CD4-positive, alpha-beta T cell treated with Interleukin-6 at 100 ng/mL for 8 hours (primary cell): ENCODE data around the gene EOGT.

Experiments used
- DNase-seq: peaks from one replicate; pipeline ENCODE4 v3.0.0-alpha.2; 2020; ENCODE audit warnings: mixed read lengths, low spot score

Gene EOGT

DNA sequence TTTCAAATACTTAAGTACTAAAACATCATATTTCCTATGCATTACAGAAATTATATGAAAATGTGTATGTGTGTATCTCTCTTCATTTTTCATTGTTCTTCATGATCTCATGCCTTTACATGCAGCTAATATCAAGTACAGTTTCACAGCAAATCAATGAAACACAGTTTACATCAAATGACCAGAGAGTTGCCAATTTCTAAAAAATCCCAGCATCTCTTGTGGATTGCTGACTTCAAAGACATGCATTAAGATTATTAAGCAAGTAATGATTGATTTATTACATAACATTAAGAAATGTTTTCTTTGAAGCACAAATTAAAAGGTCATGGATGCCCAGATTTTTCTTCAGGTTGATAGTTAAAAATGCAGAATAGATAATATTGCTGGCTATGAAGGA lies 50.1 kb downstream of the EOGT start:
- no peak for DNase-seq

DNA sequence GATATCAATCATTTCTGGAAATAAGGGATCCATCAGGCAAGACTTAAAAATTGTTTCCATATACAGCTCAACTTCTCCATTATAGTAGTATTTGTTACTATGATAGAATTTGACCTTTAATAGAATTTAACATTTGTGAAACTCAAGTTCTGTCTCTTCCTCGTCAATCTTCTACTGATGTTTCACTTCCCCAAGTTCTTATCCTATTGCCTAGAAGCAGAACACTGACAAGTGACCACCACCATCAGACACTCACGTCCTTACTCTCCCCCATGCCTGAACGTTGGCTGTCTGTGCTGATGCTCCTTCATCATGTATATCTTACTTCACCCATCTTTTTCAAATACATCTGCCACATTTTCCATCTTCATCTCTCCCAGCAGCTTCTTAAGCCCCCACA lies 54.6 kb downstream of the EOGT start:
- DNase-seq = no peak

DNA sequence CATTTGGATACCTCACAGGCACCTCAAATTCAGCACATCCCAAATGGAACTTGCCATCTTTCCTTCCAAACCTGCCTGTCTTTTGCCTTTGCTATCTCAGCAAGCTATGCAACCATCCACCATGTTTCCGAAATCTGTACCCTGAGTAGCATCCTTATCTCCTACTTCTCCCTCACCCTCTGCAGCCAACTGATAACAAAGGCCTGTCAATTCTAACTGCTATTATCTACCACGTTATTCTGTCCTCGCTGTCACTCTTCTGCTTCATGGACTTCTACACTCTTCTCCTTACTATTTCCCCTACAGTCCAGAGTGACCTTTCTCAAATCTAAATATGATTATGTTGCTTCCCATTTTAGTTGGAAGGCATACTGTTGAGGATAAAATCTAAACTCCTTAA lies 55.6 kb downstream of the EOGT start:
- DNase-seq = no peak

DNA sequence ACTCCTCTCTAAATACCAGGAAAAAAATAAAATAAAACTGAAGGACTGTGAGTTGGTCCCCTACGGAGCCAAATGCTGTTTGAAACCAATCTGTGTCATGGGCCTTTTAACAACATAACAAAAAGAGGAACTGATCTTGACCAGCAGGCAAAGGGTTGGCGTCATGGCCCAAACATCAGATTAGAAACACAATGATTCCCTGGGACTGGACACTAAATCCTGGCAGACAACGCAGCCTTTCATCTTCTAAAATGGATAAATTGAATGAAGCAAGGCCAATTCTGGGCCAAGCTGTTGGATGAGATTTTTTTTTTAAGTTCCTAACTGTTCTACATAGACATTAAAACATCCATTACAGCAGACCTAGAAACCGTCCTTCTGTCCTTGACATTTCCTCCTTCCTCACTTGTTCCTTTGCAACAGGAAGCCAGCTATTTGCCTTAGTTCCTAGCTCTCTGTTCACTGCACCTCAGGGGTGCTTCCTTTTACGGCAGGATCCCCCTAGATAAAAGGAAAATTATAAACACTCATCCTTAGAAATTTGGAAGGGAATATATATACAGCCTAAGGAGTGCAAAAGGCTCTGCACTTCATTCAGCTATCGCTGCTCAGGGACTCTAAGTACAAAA lies 59.6 kb downstream of the EOGT start:
- no peak for DNase-seq

DNA sequence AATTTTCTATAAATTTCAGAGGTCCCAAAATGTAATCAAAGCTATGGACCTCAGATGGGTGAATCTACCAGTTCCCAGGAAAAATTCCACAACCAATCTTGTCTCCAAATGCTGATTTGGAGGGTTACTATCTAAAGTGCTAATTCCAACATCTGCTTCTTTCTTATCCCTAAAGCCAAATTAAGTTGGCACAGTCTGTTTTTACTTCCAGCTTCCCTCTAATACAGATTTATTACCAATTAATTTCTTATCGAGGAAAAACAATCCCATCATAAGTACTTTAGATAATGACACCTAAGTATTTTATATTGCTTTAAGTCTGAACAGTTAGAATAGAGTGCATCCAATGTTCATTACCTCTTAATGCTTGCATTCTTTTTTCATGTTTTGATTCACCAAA lies 68.3 kb downstream of the EOGT start:
- DNase-seq = no peak

DNA sequence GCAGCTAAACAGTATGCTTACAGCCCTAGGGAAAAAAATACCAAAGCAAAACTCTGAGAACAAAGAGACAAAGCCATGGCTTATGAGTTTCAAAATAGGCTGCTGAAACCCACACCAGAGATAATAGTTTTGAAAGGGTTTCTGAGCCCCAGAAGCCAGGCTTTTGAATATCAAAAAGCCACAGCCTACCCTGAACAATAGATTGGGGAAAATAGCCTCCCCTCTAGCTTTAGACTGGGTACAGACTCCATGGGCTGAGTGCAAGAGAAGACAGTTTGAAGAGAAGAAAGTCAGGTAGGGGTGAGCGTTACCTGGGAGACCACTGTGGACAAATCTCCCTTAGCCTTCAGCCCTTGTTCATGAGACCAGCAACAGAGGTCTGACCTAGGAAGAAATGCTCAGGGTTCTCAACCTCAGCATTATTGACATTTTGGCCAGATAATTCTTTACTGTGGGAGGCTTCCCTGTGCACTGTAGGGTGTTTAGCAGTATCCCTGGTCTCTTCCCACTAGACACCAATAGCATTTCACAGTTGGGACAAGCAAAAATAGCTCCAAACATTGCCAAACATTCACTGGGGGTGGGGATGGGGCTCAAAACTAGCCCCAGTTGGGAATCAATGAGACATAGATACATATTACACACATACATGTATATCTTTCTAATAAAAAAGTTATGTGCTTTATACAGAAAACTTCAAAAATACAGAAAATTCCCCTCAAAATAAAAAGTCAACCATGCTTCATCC lies 69.6 kb downstream of the EOGT start:
- DNase-seq = no peak

DNA sequence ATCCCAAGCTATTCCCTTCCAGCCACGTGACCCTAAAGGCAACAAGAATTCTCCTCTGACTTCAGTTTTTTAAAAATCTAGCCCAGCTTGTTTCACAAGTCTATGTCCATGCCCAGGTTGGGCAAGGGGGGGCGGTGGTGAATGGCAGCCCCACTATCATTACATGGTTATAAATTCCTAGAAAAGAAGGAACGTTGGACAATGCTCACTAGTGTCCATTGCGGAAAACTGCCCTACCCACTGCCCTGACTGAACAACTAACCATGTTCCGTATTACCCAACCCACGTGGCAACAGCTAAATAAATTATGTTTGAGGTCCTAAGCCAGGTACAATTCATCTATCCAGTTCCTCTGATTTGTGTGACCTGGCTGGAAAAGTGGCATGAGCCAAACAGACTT lies 72.4 kb downstream of the EOGT start:
- DNase-seq = no peak

DNA sequence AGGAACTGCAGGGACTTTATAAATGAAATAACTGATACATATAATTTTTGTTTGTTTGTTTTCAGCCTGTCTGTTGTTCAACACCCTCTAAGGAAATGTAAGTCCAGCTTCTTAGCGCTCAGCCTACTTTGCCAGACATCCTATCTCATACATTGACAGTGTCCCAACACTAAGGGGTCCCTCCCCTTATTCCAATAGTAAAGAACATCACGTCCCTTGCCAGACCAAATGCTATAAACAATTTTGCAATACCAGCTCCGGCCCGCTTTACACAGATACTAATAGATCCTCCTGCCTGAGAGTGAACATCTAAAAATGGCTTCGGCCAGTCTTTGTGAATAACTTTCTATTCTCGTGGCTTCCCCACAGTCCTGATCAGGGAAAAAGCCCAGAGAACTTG lies 76.6 kb downstream of the EOGT start:
- no peak for DNase-seq

DNA sequence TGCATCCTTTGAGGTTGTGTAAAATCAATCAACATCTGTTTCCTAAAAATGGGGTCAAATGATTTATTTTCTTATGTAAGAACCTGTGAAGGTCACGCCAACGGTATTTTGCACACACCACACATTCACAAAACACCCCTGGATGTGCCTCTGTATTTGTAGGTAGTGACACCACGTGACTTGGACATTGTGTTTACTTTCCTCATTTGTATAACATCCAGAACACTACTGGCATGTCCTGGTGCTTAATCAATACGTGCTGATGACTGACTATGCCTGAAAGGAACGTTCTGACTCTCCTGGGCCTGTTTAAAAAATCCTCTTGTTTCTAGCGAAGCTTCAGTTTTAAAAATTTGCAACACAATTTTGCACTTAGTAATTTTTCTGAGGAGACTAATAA lies 77.7 kb downstream of the EOGT start:
- no peak for DNase-seq

DNA sequence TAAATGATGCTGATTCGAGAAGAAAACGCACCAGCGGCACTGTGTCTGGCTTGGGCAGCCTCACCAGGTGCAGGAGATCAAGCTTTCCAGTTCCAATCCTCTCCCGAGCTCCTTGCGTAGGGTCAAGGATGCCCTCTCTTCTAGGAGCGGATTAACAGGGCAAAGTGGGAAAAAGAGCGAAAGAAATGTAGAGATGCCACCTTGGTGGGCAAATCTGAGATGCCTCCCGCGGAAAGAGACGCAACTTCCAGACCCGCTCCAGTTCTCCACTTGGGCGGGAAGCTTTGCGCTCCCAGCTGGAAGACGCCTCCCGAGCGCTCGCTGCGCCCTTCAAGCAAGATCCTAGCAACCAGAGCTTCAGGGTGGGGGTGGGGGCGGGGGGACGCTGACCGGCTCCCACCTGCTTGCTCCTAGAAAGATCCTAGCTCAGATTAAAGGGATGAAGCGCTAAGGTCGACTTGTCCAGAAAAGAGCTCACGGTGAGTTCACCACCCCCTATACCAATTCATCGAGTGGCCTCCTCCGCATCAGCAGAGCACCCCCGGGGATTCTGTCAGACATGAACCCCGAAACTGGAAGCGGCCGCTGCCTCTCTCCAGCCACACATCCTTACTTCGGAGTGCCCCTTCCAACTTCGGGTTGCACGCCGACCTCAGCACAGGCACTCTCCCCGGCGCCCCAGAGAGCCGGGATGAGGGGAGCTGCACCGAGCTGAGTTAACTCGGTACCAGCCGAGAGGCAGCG lies 81.9 kb downstream of the EOGT start:
- no peak for DNase-seq
